HG03575 (cell line): Measurements from ENCODE around the gene DBNDD1.
"Not testable (repeated sequence)": the region's sequence is repeated elsewhere in the genome, so short reads cannot be mapped to it uniquely, and the experiment has no call there.

Experiments
- ATAC-seq: cut with Tn5 transposase; IDR thresholded peaks from one replicate; pipeline ENCODE4 v1.9.1; 2021; ENCODE audit not compliant: unreplicated experiment, insufficient number of reproducible peaks, low FRiP score; ENCODE audit errors: extremely low read depth

Gene DBNDD1

GRCh38 chr16:89999831-90000574 is 19.3 kb downstream of the DBNDD1 start:
- ATAC-seq = no peak

GRCh38 chr16:89996178-89996489 is 23.1 kb downstream of the DBNDD1 start:
- no peak for ATAC-seq

DNA sequence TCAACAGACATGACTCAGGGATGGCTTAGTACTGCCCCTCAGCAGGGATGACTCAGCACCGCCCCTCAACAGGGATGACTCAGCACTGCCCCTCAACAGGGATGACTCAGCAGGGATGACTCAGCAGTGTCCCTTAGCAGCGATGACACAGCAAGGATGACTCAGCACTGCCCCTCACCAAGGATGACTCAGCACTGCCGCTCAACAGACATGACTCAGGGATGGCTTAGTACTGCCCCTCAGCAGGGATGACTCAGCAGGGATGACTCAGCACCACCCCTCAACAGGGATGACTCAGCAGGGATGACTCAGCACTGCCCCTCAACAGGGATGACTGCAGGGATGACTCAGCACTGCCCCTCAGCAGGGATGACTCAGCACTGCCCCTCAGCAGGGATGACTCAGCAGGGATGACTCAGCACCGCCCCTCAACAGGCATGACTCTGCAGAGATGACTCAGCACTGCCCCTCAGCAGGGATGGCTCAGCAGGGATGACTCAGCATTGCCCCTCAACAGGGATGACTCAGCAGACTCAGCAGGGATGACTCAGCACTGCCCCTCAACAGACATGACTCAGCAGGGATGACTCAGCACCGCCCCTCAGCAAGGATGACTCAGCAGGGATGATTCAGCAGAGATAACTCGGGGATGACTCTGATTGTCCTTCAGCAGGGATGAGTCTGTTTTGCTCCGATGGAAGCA is 23.6 kb downstream of the DBNDD1 start:
- not testable (repeated sequence) for ATAC-seq

DNA sequence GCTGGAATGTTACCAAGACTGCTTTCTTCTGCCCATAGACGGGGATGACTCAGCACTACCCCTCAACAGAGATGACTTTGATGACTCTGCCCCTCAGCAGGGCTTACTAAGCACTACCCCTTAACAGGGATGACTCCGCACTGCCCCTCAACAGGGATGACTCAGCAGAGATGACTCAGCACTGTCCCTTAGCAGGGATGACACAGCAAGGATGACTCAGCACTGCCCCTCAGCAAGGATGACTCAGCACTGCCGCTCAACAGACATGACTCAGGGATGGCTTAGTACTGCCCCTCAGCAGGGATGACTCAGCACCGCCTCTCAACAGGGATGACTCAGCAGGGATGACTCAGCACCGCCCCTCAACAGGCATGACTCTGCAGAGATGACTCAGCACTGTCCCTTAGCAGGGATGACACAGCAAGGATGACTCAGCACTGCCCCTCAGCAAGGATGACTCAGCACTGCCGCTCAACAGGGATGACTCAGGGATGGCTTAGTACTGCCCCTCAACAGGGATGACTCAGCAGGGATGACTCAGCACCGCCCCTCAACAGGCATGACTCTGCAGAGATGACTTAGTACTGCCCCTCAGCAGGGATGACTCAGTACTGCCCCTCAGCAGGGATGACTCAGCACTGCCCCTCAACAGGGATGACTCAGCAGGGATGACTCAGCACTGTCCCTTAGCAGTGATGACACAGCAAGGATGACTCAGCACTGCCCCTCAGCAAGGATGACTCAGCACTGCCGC is 24.4 kb downstream of the DBNDD1 start:
- not testable (repeated sequence) for ATAC-seq

- ATAC-seq = no peak
These were observed 24.9 kb downstream of the DBNDD1 start for GRCh38 chr16:89994389-89994720.

- ATAC-seq = no peak
These were observed 25.3 kb downstream of the DBNDD1 start for GRCh38 chr16:89993971-89994370.

GRCh38 chr16:89993377-89993776 is 25.9 kb downstream of the DBNDD1 start:
- ATAC-seq = no peak

DNA sequence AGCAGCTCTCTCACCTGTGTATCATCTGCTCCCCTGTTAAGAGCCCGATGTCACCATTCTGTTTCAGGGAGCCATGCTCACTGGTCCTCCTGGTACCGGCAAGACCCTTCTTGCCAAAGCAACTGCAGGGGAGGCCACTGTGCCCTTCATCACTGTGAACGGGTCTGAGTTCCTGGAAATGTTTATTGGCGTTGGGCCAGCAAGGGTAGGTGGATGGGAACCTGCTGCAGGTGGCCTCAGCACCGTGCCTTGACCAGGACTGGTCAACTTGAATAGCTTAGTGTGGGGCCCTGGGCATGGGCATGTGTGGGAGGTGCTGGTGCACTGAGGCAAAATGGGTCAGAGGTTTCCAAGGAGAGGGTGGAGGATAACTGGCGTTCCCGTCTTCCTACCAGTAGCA is 28.5 kb downstream of the DBNDD1 start:
- no peak for ATAC-seq

DNA sequence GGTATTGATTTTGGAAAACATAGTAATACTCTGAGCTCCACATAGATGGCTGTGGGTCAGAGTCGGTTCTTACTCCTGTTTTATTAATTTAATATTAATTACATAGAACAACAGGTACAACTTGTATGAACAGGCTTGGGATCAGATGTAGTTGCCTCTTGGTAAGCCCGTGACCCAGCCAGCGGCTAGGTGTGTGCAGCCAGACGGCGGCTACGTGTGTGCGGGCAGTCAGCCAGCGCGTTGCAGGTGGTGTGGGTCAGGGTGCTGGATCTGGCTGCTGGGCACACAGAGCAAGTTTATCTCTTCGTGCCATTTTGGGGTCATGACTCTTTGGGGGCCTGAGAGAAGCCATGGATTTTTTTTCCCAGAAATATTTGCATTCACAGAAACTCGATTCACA is 30.3 kb downstream of the DBNDD1 start:
- ATAC-seq = no peak

- ATAC-seq = no peak
These were observed 32.1 kb downstream of the DBNDD1 start for GRCh38 chr16:89987169-89987568.

DNA sequence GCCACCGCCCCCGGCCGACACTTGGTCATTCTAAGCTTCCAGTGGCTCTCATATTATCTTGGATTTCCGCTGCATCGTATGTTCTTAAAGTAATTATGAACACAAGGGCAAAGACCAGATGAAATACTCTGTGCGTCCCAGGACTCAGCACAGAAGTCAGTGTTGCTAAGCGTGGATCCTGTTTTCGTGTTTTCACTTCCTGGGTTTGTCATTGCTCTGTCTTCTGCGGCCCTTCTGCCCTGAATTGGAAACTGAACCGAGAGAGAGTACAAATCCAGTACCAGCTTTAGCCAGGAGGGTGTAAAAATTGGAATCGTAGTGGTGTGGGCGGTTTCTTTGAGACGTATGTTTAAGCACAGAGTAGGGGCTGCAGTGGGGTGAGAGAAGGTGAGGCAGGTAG is 32.7 kb downstream of the DBNDD1 start:
- no peak for ATAC-seq

GRCh38 chr16:89985219-89985618 is 34.0 kb downstream of the DBNDD1 start:
- ATAC-seq = no peak

- no peak for ATAC-seq
These were observed 35.0 kb downstream of the DBNDD1 start for GRCh38 chr16:89984216-89984615.

DNA sequence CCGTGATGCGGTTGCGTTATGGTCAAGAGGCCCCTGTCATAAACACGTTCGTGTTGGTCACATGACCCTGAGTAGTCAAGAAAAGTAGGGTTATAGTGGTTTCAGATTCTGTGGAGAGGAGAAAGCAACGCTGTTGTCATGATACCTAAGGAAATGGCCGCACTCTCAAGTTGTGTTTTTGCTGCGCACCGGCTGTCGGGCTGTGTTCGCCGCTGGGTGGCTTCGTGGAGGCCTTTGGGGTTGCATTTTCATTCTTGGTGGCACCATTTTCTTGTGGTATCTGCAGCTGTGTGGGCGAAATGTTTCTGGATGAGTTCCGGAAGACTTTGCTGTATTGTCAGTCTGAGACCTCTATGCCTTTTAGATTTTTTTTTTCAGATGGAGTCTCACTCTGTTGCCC is 35.7 kb downstream of the DBNDD1 start:
- ATAC-seq = no peak

DNA sequence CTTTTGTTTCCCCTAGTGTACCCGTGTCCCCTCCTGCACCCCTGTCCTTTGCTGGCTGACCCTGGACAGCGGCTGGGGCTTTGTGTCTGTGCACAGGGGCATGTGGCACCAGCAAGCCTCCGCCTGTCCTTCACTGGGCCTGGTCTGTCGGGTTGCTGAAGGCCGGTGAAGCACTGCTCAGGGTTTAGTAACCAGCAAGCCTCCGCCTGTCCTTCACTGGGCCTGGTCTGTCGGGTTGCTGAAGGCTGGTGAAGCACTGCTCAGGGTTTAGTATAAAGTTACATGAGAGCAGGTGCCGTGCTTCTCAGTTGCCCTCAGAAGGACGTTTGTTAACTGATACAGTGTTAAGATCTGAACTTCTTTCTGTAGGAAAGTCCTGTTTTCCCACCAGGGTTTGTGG is 36.9 kb downstream of the DBNDD1 start:
- no peak for ATAC-seq

DNA sequence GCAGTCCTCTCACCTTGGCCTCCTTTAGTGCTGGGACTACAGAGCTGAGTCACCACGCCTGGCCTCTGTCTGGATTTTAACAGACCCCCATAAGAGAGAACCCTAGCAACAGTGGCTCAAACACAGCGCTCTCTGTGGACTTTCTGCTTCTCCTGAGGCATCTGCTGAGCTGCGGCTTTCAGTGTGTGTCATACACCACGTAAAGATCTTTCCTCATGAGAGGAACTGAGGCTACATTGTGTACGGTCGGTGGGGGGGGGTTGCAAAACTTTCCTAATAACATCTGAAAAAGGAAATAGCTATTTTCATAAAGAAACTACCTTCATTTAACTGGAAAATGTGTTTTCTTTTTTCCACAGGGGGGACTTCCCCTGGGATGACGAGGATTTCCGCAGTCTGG is 37.8 kb downstream of the DBNDD1 start:
- no peak for ATAC-seq

DNA sequence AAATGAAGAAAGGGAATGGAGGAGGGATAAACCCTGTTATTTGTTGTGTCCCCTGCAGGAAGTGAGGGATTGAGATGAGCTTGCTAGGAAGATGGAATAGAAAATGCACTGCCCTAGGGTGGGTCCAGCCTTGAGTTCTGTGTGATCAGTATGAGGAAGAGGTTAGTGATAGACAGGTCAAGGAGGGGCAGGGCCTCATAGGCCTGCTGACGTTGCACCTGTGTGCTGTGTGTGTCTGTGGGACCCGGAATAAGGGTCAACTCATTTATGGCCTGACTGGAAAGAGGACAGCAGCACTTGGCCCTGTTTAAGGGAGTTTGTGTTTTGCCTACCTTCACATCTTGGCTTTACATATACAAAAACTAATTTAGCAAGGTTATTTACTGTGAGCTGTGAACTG is 44.4 kb downstream of the DBNDD1 start:
- no peak for ATAC-seq

- ATAC-seq = no peak
These were observed 45.5 kb downstream of the DBNDD1 start for GRCh38 chr16:89973654-89974335.

GRCh38 chr16:89973235-89973634 is 46.0 kb downstream of the DBNDD1 start:
- no peak for ATAC-seq
